GM19099 (cell line): ENCODE results near the gene CENPE.

Source experiments
- POLR2A ChIP-seq: IDR thresholded peaks from 3 replicates; pipeline ENCODE4 v1.6.1; 2011; ENCODE audit warnings: low read depth; ENCODE audit not compliant: insufficient read length; ENCODE audit errors: extremely low read depth

The CENPE gene

GRCh38 chr4:103198111-103198765, at the start of gene CENPE:
Gene CENPE, minus strand, starts transcription at chr4:103198343. Its CDS starts 24 bp downstream, at chr4:103198319.
- peak; percentile 70 for TF ChIP-seq POLR2A

- TF ChIP-seq POLR2A, result no peak
Observed at GRCh38 chr4:103244251-103244650, 46.1 kb upstream of the CENPE start.

- no peak for TF ChIP-seq POLR2A
Observed at GRCh38 chr4:103207673-103208072, 9.5 kb upstream of the CENPE start.

DNA sequence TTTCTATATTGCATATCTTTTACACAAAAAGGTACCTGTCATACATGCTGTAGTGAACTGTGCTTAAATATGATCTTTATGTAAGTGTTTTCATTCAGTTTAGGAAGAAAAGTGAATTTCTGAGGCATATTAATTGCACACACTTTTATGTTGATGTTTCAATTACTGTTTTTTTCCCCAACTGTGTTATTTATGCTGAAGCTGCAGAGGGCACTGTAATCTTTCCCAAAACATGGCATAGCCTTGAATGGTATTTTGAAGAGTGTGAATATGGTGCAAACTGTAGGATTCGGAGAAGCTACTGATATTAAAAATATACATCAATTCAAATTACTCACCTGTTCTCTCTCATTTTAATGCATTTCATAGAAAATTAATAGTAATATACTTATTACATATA, 6.0 kb upstream of the CENPE start:
- TF ChIP-seq POLR2A, result no peak

GRCh38 chr4:103201724-103202123, 3.6 kb upstream of the CENPE start:
- no peak for TF ChIP-seq POLR2A

- TF ChIP-seq POLR2A, result no peak
Observed at GRCh38 chr4:103201253-103201652, 3.1 kb upstream of the CENPE start.

GRCh38 chr4:103199009-103199408, 866 bp upstream of the CENPE start:
- no peak for TF ChIP-seq POLR2A

- TF ChIP-seq POLR2A, result no peak
Observed at GRCh38 chr4:103197765-103198110, 405 bp downstream of the CENPE start.

GRCh38 chr4:103193457-103193856, 4.7 kb downstream of the CENPE start:
- TF ChIP-seq POLR2A, result no peak

DNA sequence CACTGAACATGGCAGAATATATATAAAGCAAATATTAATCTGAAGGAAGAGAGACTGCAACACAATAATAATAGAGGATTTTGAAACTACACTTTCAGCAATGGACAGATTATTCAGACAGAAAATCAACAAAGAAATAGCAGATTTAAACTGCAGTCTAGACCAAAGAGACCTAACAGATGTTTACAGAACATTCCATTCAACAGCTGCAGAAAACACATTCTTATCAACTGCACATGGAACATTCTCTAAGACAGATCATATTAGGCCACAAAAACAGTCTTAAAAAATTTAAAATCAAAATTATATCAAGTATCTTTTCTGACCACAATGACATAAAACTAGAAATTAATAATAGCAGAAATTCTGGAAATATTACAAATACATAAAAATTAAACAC, 27.1 kb downstream of the CENPE start:
- no peak for TF ChIP-seq POLR2A

GRCh38 chr4:103168993-103169392, 29.1 kb downstream of the CENPE start:
- no peak for TF ChIP-seq POLR2A

GRCh38 chr4:103162176-103162575, 36.0 kb downstream of the CENPE start:
- TF ChIP-seq POLR2A, result no peak

DNA sequence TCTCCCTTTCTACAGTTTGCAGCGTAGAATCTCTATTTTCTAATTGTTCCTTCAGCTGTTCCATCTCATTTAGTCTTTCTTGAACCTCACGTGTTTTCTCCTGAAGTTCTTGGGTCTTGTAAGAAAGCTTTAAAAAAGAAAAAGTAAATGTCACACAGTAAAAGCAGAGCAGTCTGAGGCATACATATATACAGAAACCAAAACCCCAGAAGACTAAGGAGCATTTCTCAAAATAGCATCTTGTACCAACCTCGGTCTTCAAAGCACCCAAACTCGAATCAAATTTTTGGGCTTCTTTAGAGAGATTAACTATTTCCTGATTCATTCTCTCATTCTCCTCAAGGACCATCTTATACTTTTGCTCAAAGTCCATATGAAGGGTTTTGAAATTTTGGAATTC, 39.4 kb downstream of the CENPE start:
- no peak for TF ChIP-seq POLR2A

DNA sequence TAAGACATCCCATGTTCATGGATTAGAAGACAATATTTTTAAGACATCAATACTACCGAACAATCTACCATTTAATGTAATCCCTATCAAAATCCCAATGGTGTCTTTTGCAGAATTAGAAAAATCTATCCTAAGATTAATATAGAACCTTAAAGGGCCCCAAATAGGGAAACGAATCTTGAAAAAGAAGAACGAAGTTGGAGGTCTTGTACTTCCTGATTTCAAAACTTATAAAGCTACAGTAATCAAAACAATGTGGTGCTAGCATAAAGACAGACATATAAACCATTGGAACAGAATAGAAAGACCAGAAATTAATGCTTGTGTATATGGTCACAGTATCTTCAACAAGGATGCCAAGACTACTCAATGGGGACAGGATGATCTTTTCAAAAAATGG, 42.0 kb downstream of the CENPE start:
- TF ChIP-seq POLR2A, result no peak

- TF ChIP-seq POLR2A, result no peak
Observed at GRCh38 chr4:103152381-103152780, 45.8 kb downstream of the CENPE start.

- no peak for TF ChIP-seq POLR2A
Observed at GRCh38 chr4:103150677-103151076, 47.5 kb downstream of the CENPE start.

DNA sequence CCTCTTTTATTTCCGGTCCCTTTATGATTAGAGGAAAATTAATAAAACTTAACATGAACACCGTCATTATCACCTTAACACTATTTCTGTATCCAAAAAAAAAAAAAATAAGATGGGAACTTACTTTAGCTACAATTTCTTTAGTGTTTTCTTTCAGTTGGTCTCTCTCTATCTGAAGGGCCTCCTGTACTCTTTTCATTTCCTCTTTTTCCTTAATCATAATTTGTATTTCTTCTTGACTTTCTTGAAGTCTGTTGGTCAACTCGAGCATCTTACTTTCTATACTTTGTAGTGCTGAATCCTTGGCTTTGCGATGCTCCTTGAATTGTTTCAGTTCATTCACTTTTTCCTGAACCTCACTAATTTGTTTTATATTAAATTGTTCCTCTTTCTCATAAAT, 53.2 kb downstream of the CENPE start:
- no peak for TF ChIP-seq POLR2A
